PC-3 (cell line): ENCODE data around the gene CDK18.

Experiments used
- EZH2 ChIP-seq: fragments of 300-600 bp; sonication (generic); IDR thresholded peaks from one replicate; pipeline ENCODE4 v1.6.1; 2017; ENCODE audit warnings: antibody characterized with exemption, mild to moderate bottlenecking, low read length; ENCODE audit not compliant: unreplicated experiment
- TF ChIP-seq, protein P1 (sequence below): fragments of 300-600 bp; sonication (generic); conservative IDR thresholded peaks from 2 replicates; pipeline ENCODE4 v1.5.1; 2017; ENCODE audit warnings: antibody characterized with exemption, low read depth, mild to moderate bottlenecking, low read length

- TF ChIP-seq, protein P1, sequence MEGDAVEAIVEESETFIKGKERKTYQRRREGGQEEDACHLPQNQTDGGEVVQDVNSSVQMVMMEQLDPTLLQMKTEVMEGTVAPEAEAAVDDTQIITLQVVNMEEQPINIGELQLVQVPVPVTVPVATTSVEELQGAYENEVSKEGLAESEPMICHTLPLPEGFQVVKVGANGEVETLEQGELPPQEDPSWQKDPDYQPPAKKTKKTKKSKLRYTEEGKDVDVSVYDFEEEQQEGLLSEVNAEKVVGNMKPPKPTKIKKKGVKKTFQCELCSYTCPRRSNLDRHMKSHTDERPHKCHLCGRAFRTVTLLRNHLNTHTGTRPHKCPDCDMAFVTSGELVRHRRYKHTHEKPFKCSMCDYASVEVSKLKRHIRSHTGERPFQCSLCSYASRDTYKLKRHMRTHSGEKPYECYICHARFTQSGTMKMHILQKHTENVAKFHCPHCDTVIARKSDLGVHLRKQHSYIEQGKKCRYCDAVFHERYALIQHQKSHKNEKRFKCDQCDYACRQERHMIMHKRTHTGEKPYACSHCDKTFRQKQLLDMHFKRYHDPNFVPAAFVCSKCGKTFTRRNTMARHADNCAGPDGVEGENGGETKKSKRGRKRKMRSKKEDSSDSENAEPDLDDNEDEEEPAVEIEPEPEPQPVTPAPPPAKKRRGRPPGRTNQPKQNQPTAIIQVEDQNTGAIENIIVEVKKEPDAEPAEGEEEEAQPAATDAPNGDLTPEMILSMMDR = no peak
- no peak for TF ChIP-seq EZH2
Observed at GRCh38 chr1:205533748-205534443, 29.4 kb downstream of the CDK18 start.
